ENCODE measurements around the gene MCOLN1.
"Not testable (repeated sequence)": the region's sequence is repeated elsewhere in the genome, so short reads cannot be mapped to it uniquely, and the experiment has no call there.

MCOLN1 gene

DNA sequence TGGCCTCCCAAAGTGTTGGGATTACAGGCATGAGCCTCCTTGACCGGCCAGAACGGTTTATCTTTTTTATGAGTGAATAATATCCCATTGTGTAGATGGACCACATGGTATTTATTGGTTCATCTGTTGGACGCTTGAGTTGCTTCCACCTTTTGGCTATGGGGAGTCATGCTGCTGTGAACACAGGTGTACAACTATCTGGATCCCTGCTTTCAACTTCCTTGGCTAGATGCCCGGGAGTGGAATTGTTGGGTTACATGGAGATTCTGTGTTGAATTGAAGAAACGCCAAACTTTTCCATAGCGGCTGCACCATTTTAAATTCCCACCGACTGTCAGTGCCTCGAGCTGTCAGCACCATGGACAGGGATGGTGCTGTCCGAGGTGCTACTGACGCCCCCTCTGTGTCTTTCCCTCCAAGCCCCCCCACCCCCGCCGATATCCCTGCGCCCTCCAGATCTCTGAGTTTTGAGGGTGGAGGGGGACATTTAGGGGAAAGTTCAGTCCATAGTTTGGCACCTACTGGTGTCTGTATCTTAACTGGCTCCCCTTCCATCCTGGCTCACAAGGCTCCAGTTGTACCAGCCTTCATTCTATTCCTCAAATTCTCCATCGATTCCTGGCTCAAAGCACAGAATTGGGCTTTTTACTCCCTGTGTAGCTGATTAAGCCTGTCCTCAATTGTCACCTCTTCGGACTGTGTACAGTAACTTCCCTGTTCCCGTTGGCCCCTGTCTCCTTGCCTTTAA lies 40.4 kb downstream of the MCOLN1 start:
- DNase-seq (ENCODE audit: insufficient read length, low spot score) (no peak), FAIRE-seq (no peak)

DNA sequence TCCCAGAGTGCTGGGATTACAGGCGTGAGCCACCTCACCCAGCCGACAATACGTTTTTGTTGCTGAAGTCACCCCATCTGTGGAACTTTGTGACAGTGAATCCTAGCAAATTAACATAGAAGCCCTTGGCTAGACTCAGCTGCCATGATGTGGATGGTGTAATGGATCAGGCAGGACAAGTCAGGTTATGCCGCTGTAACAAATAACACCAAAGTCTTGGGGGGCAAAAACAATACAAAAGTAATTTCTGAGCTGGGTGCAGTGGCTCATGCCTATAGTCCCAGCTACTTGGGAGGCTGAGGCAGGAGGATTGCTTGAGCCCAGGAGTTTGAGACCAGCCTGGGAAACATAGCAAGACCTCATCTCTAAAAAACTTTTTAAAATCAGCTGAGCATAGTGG lies 42.4 kb downstream of the MCOLN1 start:
- DNase-seq (ENCODE audit: insufficient read length, low spot score) (no peak), FAIRE-seq (no peak)

GRCh38 chr19:7565332-7565731 lies 42.9 kb downstream of the MCOLN1 start:
- FAIRE-seq (no peak), DNase-seq (ENCODE audit: insufficient read length, low spot score) (no peak)

GRCh38 chr19:7570761-7571160 lies 48.3 kb downstream of the MCOLN1 start:
- FAIRE-seq = no peak
- DNase-seq (ENCODE audit: insufficient read length, low spot score) = no peak

- FAIRE-seq (no peak), DNase-seq (ENCODE audit: insufficient read length, low spot score) (no peak)
These were observed 53.1 kb downstream of the MCOLN1 start for GRCh38 chr19:7575434-7576040.

DNA sequence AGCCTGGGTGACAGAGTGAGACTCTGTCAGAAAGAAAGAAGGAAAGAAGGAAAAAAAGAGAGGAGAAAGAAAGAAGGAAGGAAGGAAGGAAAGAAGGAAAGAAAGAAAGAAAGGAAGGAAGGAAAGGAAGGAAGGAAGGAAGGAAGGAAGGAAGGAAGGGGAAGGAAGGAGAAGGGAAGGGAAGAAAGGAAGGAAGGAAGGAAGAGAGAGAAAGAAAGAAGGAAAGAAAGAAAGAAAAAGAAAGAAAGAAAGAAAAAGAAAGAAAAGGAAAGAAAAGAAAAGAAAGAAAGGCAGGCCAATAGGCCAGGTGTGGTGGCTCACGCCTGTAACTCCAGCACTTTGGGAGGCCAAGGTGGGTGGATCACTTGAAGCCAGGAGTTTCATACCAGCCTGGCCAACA lies 55.0 kb downstream of the MCOLN1 start:
- not testable (repeated sequence) for DNase-seq (ENCODE audit: insufficient read length, low spot score); FAIRE-seq

- no peak for FAIRE-seq
- DNase-seq (ENCODE audit: insufficient read length, low spot score) = no peak
These were observed 55.7 kb downstream of the MCOLN1 start for GRCh38 chr19:7578127-7578526.

DNA sequence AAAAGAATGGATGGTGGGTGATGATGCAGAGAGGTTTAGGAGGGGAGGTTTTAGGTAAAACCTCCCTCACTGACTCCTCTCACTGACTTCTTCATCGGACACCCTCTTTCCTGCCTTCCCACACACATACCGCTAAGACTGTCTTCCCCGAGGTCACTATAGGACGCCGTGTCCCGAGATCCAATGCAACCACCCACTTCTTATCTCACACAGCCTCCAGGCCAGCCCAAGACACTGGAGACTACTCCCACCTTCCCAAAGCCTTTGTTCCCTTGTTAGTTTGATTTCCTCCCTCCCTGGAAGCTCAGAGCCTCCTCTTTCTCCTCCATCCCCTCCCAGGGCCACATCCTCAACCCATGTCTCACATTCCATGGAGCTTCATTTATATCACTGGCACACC lies 56.8 kb downstream of the MCOLN1 start:
- DNase-seq (ENCODE audit: insufficient read length, low spot score) = no peak
- FAIRE-seq = no peak

DNA sequence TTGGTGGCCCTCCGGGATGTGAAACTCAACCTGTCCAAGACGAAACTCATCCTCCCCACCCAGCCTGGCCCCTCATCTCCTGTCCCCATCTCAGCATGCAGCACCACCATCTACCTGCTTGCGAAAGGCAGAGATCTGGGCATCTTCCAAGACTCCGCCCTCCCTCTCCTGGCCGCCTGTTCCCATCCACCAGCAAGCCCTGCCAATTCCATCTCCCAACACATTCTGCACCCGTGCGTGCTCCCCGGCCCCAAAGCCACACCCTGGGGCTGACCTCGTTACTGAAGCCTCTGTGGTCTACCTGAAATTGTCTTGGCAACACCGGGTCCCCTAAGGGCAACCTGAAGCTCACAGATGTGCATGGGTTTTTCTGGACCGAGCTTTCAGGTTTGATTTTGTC lies 60.0 kb downstream of the MCOLN1 start:
- DNase-seq (ENCODE audit: insufficient read length, low spot score) (no peak), FAIRE-seq (no peak)
